H1 (cell line): Measurements from ENCODE around the gene FBXO46. TPM values are rescaled to one million over a fixed set of nuclear protein-coding genes. Genes with fewer than 3 reads are reported as not detected.

Experiments used
- CTCF ChIA-PET: fragments of 300-600 bp; sonication (Branson Sonifier 250); formaldehyde crosslinking; loops from one replicate; lab custom pipeline; 2021; ENCODE audit not compliant: partially characterized antibody; lab: Charles Lee
- POLR2A ChIA-PET: fragments of 300-600 bp; sonication (Branson Sonifier 250); formaldehyde crosslinking; loops from one replicate; lab custom pipeline; 2021; ENCODE audit warnings: inconsistent platforms; ENCODE audit not compliant: partially characterized antibody; lab: Charles Lee
- DNase-seq, 2 experiments: peaks; one replicate each; pipeline versions ENCODE4 v3.0.0 to v3.0.0-alpha.2; 2010 to 2022; ENCODE audit warnings: low spot score in 2 of 2, low read depth in 1 of 2, mixed read lengths in 1 of 2
- FAIRE-seq: peaks from 2 replicates; lab custom pipeline; 2011; peaks lifted over from hg19 to GRCh38; lab: Jason Lieb, UNC
- H2AFZ ChIP-seq: 2 replicates; pipeline ENCODE4 v1.8.1; 2012; ENCODE audit warnings: low read length, inconsistent platforms
- H2AK5ac ChIP-seq: 2 replicates; pipeline ENCODE4 v1.6.1; 2013; ENCODE audit warnings: low read depth, low read length
- H2BK120ac ChIP-seq: replicated peaks from 2 replicates; pipeline ENCODE3; 2013; ENCODE audit warnings: low read depth, low read length, inconsistent platforms
- H2BK12ac ChIP-seq: 2 replicates; pipeline ENCODE4 v1.6.1; 2013; ENCODE audit warnings: low read depth, low read length
- H2BK15ac ChIP-seq: 2 replicates; pipeline ENCODE4 v1.6.1; 2013; ENCODE audit warnings: low read length
- H2BK20ac ChIP-seq: 2 replicates; pipeline ENCODE4 v1.6.1; 2013; ENCODE audit warnings: low read length
- H2BK5ac ChIP-seq: 2 replicates; pipeline ENCODE4 v1.6.1; 2013; ENCODE audit warnings: low read depth, low read length
- H3K14ac ChIP-seq: 2 replicates; pipeline ENCODE4 v1.6.1; 2013; ENCODE audit warnings: inconsistent platforms; ENCODE audit not compliant: insufficient read length
- H3K18ac ChIP-seq: 2 replicates; pipeline ENCODE4 v1.6.1; 2013; ENCODE audit warnings: low read length; ENCODE audit errors: extremely low read depth
- H3K23ac ChIP-seq: 2 replicates; pipeline ENCODE4 v1.6.1; 2013; ENCODE audit warnings: inconsistent platforms; ENCODE audit not compliant: insufficient read length
- H3K23me2 ChIP-seq: 2 replicates; pipeline ENCODE4 v1.6.1; 2013; ENCODE audit warnings: low read depth, low read length
- H3K27ac ChIP-seq: 2 replicates; pipeline ENCODE4 v1.6.1; 2011; ENCODE audit warnings: low read depth, low read length, inconsistent platforms
- H3K27me3 ChIP-seq, 4 experiments: replicated peaks in 1 of 4; 1 replicate in 1 of 4; 2 replicates in 3 of 4; pipeline versions ENCODE4 v1.6.1 to v1.8.1; 2011 to 2013; ENCODE audit warnings: low read length in 3 of 4, mild to moderate bottlenecking in 3 of 4, inconsistent platforms in 2 of 4, mixed read lengths in 2 of 4, moderate library complexity in 1 of 4; ENCODE audit not compliant: control insufficient read depth in 3 of 4, insufficient read depth in 3 of 4; ENCODE audit errors: extremely low read depth in 1 of 4
- H3K36me3 ChIP-seq, 4 experiments: 2 replicates each; pipeline versions ENCODE4 v1.6.1 to v1.8.1; 2011 to 2013; ENCODE audit warnings: mild to moderate bottlenecking in 4 of 4, low read length in 3 of 4, moderate library complexity in 2 of 4, control low read depth in 1 of 4, inconsistent platforms in 1 of 4; ENCODE audit not compliant: insufficient read depth in 4 of 4, control insufficient read depth in 2 of 4
- H3K4ac ChIP-seq: replicated peaks from 2 replicates; pipeline ENCODE3; 2013; ENCODE audit warnings: low read length, low read depth, mixed read lengths, inconsistent platforms; ENCODE audit not compliant: insufficient read length
- H3K4me1 ChIP-seq, 4 experiments: replicated peaks in 1 of 4; 1 replicate in 1 of 4; 2 replicates in 3 of 4; pipeline versions ENCODE4 v1.6.1 to v1.8.1; 2011 to 2013; ENCODE audit warnings: low read length in 3 of 4, inconsistent platforms in 2 of 4, mixed read lengths in 1 of 4; ENCODE audit not compliant: insufficient read depth in 4 of 4, control insufficient read depth in 3 of 4
- H3K4me2 ChIP-seq, 2 experiments: 2 replicates each; pipeline versions ENCODE4 v1.6.1 to v1.8.1; 2011 to 2013; ENCODE audit warnings: low read depth in 2 of 2, low read length in 2 of 2, control low read depth in 1 of 2, inconsistent platforms in 1 of 2, mild to moderate bottlenecking in 1 of 2; ENCODE audit not compliant: insufficient read depth in 1 of 2
- H3K4me3 ChIP-seq, 4 experiments: fragments of 200-600, 300-600 bp in 1 of 4; sonication (generic), shearing (Covaris generic), sonication (Bioruptor Twin) in 1 of 4; 2 replicates each; pipeline versions ENCODE4 v1.5.1 to v1.8.1; 2011 to 2016; ENCODE audit warnings: low read length in 4 of 4, low read depth in 3 of 4, control low read depth in 2 of 4, inconsistent platforms in 2 of 4, mild to moderate bottlenecking in 2 of 4, mixed read lengths in 1 of 4, moderate library complexity in 1 of 4; ENCODE audit not compliant: insufficient read depth in 2 of 4; ENCODE audit errors: extremely low read depth in 1 of 4
- H3K56ac ChIP-seq: replicated peaks from 2 replicates; pipeline ENCODE3; 2013; ENCODE audit warnings: low read depth, mild to moderate bottlenecking, mixed read lengths, low read length, inconsistent platforms; ENCODE audit not compliant: insufficient read length
- H3K79me1 ChIP-seq: 2 replicates; pipeline ENCODE4 v1.6.1; 2013; ENCODE audit warnings: low read depth, low read length, control low read depth
- H3K79me2 ChIP-seq, 2 experiments: 2 replicates each; pipeline versions ENCODE4 v1.6.1 to v1.8.1; 2012 to 2013; ENCODE audit warnings: low read length in 2 of 2, mild to moderate bottlenecking in 2 of 2, inconsistent platforms in 1 of 2; ENCODE audit not compliant: insufficient read depth in 2 of 2, control insufficient read depth in 1 of 2
- H3K9ac ChIP-seq, 4 experiments: replicated peaks in 1 of 4; 1 replicate in 1 of 4; 2 replicates in 3 of 4; pipeline versions ENCODE4 v1.6.1 to v1.8.1; 2011 to 2013; ENCODE audit warnings: low read depth in 3 of 4, low read length in 3 of 4, control low read depth in 2 of 4, mild to moderate bottlenecking in 2 of 4, moderate library complexity in 2 of 4, inconsistent platforms in 1 of 4; ENCODE audit errors: extremely low read depth in 1 of 4
- H3K9me3 ChIP-seq, 2 experiments: 2 replicates each; pipeline versions ENCODE4 v1.6.1 to v1.8.1; 2012 to 2013; ENCODE audit warnings: mild to moderate bottlenecking in 2 of 2, moderate library complexity in 2 of 2, control low read depth in 1 of 2, inconsistent platforms in 1 of 2, low read depth in 1 of 2, low read length in 1 of 2, mixed read lengths in 1 of 2; ENCODE audit not compliant: insufficient read depth in 2 of 2
- H4K20me1 ChIP-seq, 2 experiments: replicated peaks in 1 of 2; 2 replicates each; pipeline versions ENCODE3 to v1.8.1; 2011 to 2013; ENCODE audit warnings: inconsistent platforms in 2 of 2, low read length in 2 of 2, mild to moderate bottlenecking in 1 of 2; ENCODE audit not compliant: insufficient read depth in 2 of 2, control insufficient read depth in 1 of 2
- H4K5ac ChIP-seq: 2 replicates; pipeline ENCODE4 v1.6.1; 2013; ENCODE audit warnings: low read length, low read depth, mixed read lengths, inconsistent platforms; ENCODE audit not compliant: insufficient read length
- H4K8ac ChIP-seq: 2 replicates; pipeline ENCODE4 v1.8.0; 2013; ENCODE audit warnings: mild to moderate bottlenecking, moderate library complexity, low read length, inconsistent platforms; ENCODE audit not compliant: insufficient read depth; ENCODE audit errors: extremely low read depth
- H4K91ac ChIP-seq: replicated peaks from 2 replicates; pipeline ENCODE3; 2013; ENCODE audit warnings: low read length, mixed read lengths, inconsistent platforms; ENCODE audit not compliant: insufficient read length
- BACH1 ChIP-seq: IDR thresholded peaks from 2 replicates; pipeline ENCODE4 v1.6.1; 2012; ENCODE audit warnings: low read length, improper control_type of control experiment
- BRCA1 ChIP-seq: IDR thresholded peaks from 2 replicates; pipeline ENCODE4 v1.6.1; 2012; ENCODE audit warnings: low read depth, low read length, improper control_type of control experiment
- CBX8 ChIP-seq: fragments of 300-800, 300-1000 bp; sonication (generic); IDR thresholded peaks from 2 replicates; pipeline ENCODE4 v1.7.1; 2016; ENCODE audit warnings: low read depth, low read length, borderline replicate concordance
- GTF2F1 ChIP-seq: IDR thresholded peaks from 2 replicates; pipeline ENCODE4 v1.6.1; 2012; ENCODE audit warnings: low read depth, low read length, improper control_type of control experiment, borderline replicate concordance
- HDAC2 ChIP-seq, 2 experiments: fragments of 300-600 bp in 1 of 2; sonication (generic) in 1 of 2; IDR thresholded peaks; 2 replicates each; pipeline ENCODE4 v1.6.1; 2011 to 2012; ENCODE audit warnings: low read depth in 2 of 2, low read length in 2 of 2, mild to moderate bottlenecking in 2 of 2, moderate library complexity in 2 of 2, borderline replicate concordance in 1 of 2, inconsistent platforms in 1 of 2
- MAFK ChIP-seq: IDR thresholded peaks from 2 replicates; pipeline ENCODE4 v1.6.1; 2012; ENCODE audit warnings: low read depth, mild to moderate bottlenecking, improper control_type of control experiment, low read length
- NRF1 ChIP-seq: IDR thresholded peaks from 2 replicates; pipeline ENCODE4 v1.6.1; 2011; ENCODE audit warnings: mild to moderate bottlenecking, low read depth, low read length, improper control_type of control experiment
- POU5F1 ChIP-seq: IDR thresholded peaks from 2 replicates; pipeline ENCODE4 v1.6.1; 2011; ENCODE audit warnings: low read depth, mild to moderate bottlenecking, low read length, moderate library complexity
- RBBP5 ChIP-seq: IDR thresholded peaks from 2 replicates; pipeline ENCODE4 v1.7.1; 2012; ENCODE audit warnings: low read depth, mild to moderate bottlenecking, inconsistent platforms, low read length, moderate library complexity, borderline replicate concordance
- RFX5 ChIP-seq: IDR thresholded peaks from 2 replicates; pipeline ENCODE4 v1.6.1; 2011; ENCODE audit warnings: low read depth, low read length, improper control_type of control experiment, borderline replicate concordance
- WGBS, 2 experiments: shearing (Covaris generic) in 1 of 2; methylation state at CpG; one replicate each; pipeline versions ENCODE4 v1.1.6 to v1.1.7; 2013 to 2015; ENCODE audit warnings: low lambda C conversion rate in 2 of 2, mixed read lengths in 2 of 2, inconsistent platforms in 1 of 2, low coverage in 1 of 2, missing lambda C conversion rate in 1 of 2; ENCODE audit not compliant: insufficient replicate concordance in 2 of 2, insufficient coverage in 1 of 2, insufficient read length in 1 of 2; ENCODE audit errors: extremely low coverage in 1 of 2, missing lambda C conversion rate in 1 of 2; 5-methylcytosine and 5-hydroxymethylcytosine counted together
- polyA plus RNA-seq, 7 experiments: library from polyadenylated mRNA; depleted of rRNA in 3 of 7; stranded (reverse) in 5 of 7; unstranded in 2 of 7; fragments of >200 nt in 5 of 7; fragments of 200-250 nt in 2 of 7; gene quantifications; 1 replicate in 5 of 7; 2 replicates in 1 of 7; 4 replicates in 1 of 7; pipeline versions ENCODE4 v1.2.1 to v1.2.3, GENCODE V29; 2011 to 2013; ENCODE audit warnings: missing spikeins in 2 of 7, mixed read lengths in 2 of 7
- total RNA-seq: library from RNA; stranded (reverse); fragmentation: NEBNext Ultra II Directional; extraction: Animal tissue kit (Norgen Biotek cat#: 25700); gene quantifications from 2 replicates; pipeline ENCODE4 v1.2.1, GENCODE V29; 2021
- TF ChIP-seq, protein P1 (sequence below): IDR thresholded peaks from 2 replicates; pipeline ENCODE4 v1.6.1; 2011; ENCODE audit warnings: low read length, improper control_type of control experiment

FBXO46 gene
- total and polyA plus RNA-seq, 2 of the 8 experiments (the other 6 are each of a cell fraction or from before 2014, with no cell fraction given) = 11.2 to 38.9 TPM

DNA sequence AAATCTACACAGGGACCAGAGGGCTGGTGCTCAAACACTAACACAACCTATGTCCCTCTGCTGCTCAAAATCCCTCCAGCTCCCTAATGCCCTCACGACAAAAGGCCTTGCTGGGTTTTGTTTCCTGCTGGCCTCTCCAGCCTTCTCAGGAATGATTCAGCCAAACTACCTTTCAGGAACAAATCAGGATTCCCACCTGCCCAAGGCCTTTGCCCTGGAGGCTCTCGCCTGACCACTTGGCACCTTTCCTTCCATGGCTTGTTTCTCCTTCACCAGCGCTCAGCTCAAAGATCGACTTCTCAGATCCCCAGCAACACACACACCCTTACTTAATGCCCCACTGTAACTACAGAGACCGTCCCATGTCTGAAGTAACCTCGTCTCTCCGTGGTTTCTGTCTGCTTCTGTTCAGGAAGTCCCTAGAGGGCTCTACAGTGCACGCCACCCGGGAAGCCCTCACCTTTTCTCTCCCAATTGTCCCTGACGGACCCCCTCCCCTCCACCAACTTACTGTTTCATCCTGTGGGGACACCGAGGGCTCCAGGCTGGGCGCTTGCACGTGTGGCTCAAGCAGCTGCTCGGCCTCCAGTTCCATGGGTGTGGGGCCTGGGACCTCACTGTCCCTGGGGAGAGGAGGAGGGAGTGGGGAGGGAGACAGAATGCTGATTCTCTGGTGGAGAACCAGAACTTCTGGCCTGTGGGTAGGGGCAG is 41.6 kb upstream of the FBXO46 start:
- DNase-seq = no peak
- CTCF ChIA-PET = interaction anchor here (0.6 to 6.7 kb wide), 11 partner anchors 9 to 73 kb away, joined by 3 to 55 read pairs (median 4); partner anchors contain the start of genes DMPK, DMWD, FBXO46 and MEIOSIN
- TF ChIP-seq NRF1 = no peak
- TF ChIP-seq, protein P1, sequence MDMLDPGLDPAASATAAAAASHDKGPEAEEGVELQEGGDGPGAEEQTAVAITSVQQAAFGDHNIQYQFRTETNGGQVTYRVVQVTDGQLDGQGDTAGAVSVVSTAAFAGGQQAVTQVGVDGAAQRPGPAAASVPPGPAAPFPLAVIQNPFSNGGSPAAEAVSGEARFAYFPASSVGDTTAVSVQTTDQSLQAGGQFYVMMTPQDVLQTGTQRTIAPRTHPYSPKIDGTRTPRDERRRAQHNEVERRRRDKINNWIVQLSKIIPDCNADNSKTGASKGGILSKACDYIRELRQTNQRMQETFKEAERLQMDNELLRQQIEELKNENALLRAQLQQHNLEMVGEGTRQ = no peak
- no peak for TF ChIP-seq BACH1
- TF ChIP-seq BRCA1 = no peak
- TF ChIP-seq HDAC2 (IDR thresholded peaks at IDR 0.05; ENCODE audit: borderline replicate concordance in 1 of 2, low read depth in 2 of 2, low read length in 2 of 2) = no peak
- no peak for TF ChIP-seq MAFK
- TF ChIP-seq CBX8 = no peak
- no peak for TF ChIP-seq RFX5
- no peak for TF ChIP-seq POU5F1
- no peak for TF ChIP-seq GTF2F1
- TF ChIP-seq RBBP5 = no peak

More for the DNA sequence above, 41.6 kb upstream of the FBXO46 start:
- Histone ChIP-seq H3K18ac (no peak overlapping the region), H3K23ac (no peak overlapping the region), H3K79me2 (no peaks in the 10 kb centered on the region), H2AK5ac (no peak overlapping the region), H3K79me1 (no peaks in the 10 kb centered on the region), H2BK12ac (no peak overlapping the region), H2BK15ac (peak overlapping the region; percentile 46; the same call in 1 of the 2 replicates), H3K9ac (no peak overlapping the region), H3K36me3 (peaks cover 3 to 8% (median 5%) of the 10 kb centered on the region in 4 experiments; a peak in 5 of 8 replicates), H2BK5ac (no peak overlapping the region), H2AFZ (no peak overlapping the region), H2BK120ac (no peak overlapping the region), H3K4me1 (peaks cover 0 to 7% (median 5%) of the 10 kb centered on the region in 4 experiments; a peak in 4 of 7 replicates), H2BK20ac (no peak overlapping the region), H3K14ac (no peak overlapping the region), H4K91ac (no peak overlapping the region), H3K9me3 (no peaks in the 10 kb centered on the region), H3K23me2 (peaks cover 26% of the 10 kb centered on the region), H3K27me3 (no peaks in the 10 kb centered on the region), H3K27ac (no peak overlapping the region), H3K4ac (no peak overlapping the region), H3K56ac (no peak overlapping the region), H4K8ac (no peak overlapping the region), H4K5ac (no peak overlapping the region), H4K20me1 (no peaks in the 10 kb centered on the region), H3K4me3 (no peak overlapping the region), H3K4me2 (no peak overlapping the region; a peak in 1 of 4 replicates)
- POLR2A ChIA-PET = interaction anchor here (0.6 to 16.2 kb wide), 16 partner anchors 8 to 372 kb away, joined by 3 to 284 read pairs (median 6); partner anchors contain the start of genes DMPK, FBXO46, MEIOSIN and RSPH6A
- 85% methylated on average over 14 of the region's 14 CpGs; no CpG with 5 or more reads in 1 of the 2 experiments for WGBS, 2 experiments
- FAIRE-seq = no peak
